K562 (cell line): ENCODE measurements around the gene GMNN.

ENCODE experiments used
- CEBPZ ChIP-seq: fragments of 150-350 bp; IDR thresholded peaks from 2 replicates; pipeline ENCODE4 v1.6.1; 2014; ENCODE audit warnings: low read depth, mild to moderate bottlenecking, low read length, borderline replicate concordance
- CTCF ChIP-seq, 3 experiments: IDR thresholded peaks in 2 of 3; conservative IDR thresholded peaks in 1 of 3; 2 replicates each; pipeline ENCODE4 v1.5.1; 2011 to 2012; ENCODE audit warnings: low read length in 3 of 3, mild to moderate bottlenecking in 3 of 3, control low read depth in 2 of 3, improper control_type of control experiment in 1 of 3, inconsistent platforms in 1 of 3, low read depth in 1 of 3, mixed read lengths in 1 of 3, moderate library complexity in 1 of 3; ENCODE audit not compliant: insufficient read depth in 2 of 3
- E2F5 ChIP-seq: sonication (generic); formaldehyde crosslinking; IDR thresholded peaks from 2 replicates; pipeline ENCODE4 v1.8.0; 2022; ENCODE audit warnings: mild to moderate bottlenecking, missing genetic modification reagents
- ETV6 ChIP-seq, 3 experiments: fragments of 150-350 bp in 1 of 3; sonication (generic) in 1 of 3; formaldehyde crosslinking in 1 of 3; IDR thresholded peaks; 2 replicates each; pipeline versions ENCODE4 v1.6.1 to v1.8.0; 2014 to 2022; ENCODE audit warnings: borderline replicate concordance in 2 of 3, low read depth in 2 of 3, antibody characterized with exemption in 1 of 3, low read length in 1 of 3, mild to moderate bottlenecking in 1 of 3, missing genetic modification reagents in 1 of 3
- FOSL1 ChIP-seq: fragments of 200-800 bp; sonication (Bioruptor generic); conservative IDR thresholded peaks from 2 replicates; pipeline ENCODE4 v1.6.1; 2016; ENCODE audit warnings: missing genetic modification characterization, missing compliant biosample characterization
- FOXP1 ChIP-seq: sonication (generic); formaldehyde crosslinking; IDR thresholded peaks from 2 replicates; pipeline ENCODE4 v1.8.0; 2022; ENCODE audit warnings: mild to moderate bottlenecking, missing genetic modification reagents
- FOXP4 ChIP-seq: sonication (generic); formaldehyde crosslinking; IDR thresholded peaks from 2 replicates; pipeline ENCODE4 v1.8.0; 2022; ENCODE audit warnings: mild to moderate bottlenecking, missing genetic modification reagents, borderline replicate concordance
- MLX ChIP-seq, 2 experiments: fragments of 450-650 bp in 1 of 2; sonication (generic) in 1 of 2; formaldehyde crosslinking; conservative IDR thresholded peaks; 2 replicates each; pipeline versions ENCODE4 v1.4.0 to v1.8.1; 2020 to 2022; ENCODE audit warnings: mild to moderate bottlenecking in 1 of 2, missing genetic modification reagents in 1 of 2
- NBN ChIP-seq: fragments of 450-650 bp; IDR thresholded peaks from 2 replicates; pipeline ENCODE4 v1.6.1; 2016; ENCODE audit warnings: low read depth, mild to moderate bottlenecking
- POLR2AphosphoS2 ChIP-seq: IDR thresholded peaks from 2 replicates; pipeline ENCODE4 v1.6.1; 2012; ENCODE audit warnings: low read length, improper control_type of control experiment
- PRPF4 ChIP-seq: fragments of 200-400 bp; formaldehyde crosslinking; IDR thresholded peaks from one replicate; pipeline ENCODE4 v1.6.1; 2017; ENCODE audit warnings: low read length, low read depth, mild to moderate bottlenecking; ENCODE audit not compliant: insufficient read depth, poor library complexity, severe bottlenecking
- SNRNP70 ChIP-seq: fragments of 200-400 bp; formaldehyde crosslinking; optimal IDR thresholded peaks from 2 replicates; pipeline ENCODE3; 2017; ENCODE audit warnings: low read depth, low read length
- SREBF2 ChIP-seq: sonication (generic); formaldehyde crosslinking; IDR thresholded peaks from 2 replicates; pipeline ENCODE4 v1.4.0; 2020; ENCODE audit warnings: mild to moderate bottlenecking, missing genetic modification reagents
- TAF1 ChIP-seq: IDR thresholded peaks from 2 replicates; pipeline ENCODE4 v1.6.1; 2011; ENCODE audit warnings: mild to moderate bottlenecking, low read length, moderate library complexity; ENCODE audit not compliant: insufficient read depth, control insufficient read depth, severe bottlenecking; ENCODE audit errors: extremely low read depth

GRCh38 chr6:24827162-24827561, 52.4 kb downstream of the GMNN start:
- TF ChIP-seq FOSL1 (tag) (no peak), SNRNP70 (no peak), CTCF (IDR thresholded peaks at IDR 0.05 in 2 of 3, conservative IDR thresholded peaks at IDR 0.05 in 1 of 3; ENCODE audit: insufficient read depth in 2 of 3, low read depth in 1 of 3, low read length in 3 of 3) (peak in 1 of 3 experiments; percentile 18; a peak in 1 of 6 replicates), FOXP4 (no peak), MLX (CRISPR knock-in tag; conservative IDR thresholded peaks at IDR 0.05) (no peak), FOXP1 (no peak), POLR2AphosphoS2 (no peak), PRPF4 (no peak), SREBF2 (CRISPR knock-in tag) (no peak), CEBPZ (no peak), E2F5 (CRISPR knock-in tag) (no peak), ETV6 (IDR thresholded peaks at IDR 0.05; ENCODE audit: borderline replicate concordance in 1 of 2, low read depth in 2 of 2, low read length in 1 of 2) (no peak), ETV6 (CRISPR knock-in tag; IDR thresholded peaks at IDR 0.05; ENCODE audit: borderline replicate concordance) (no peak), TAF1 (no peak), NBN (no peak)
